ENCODE results near the gene PEX1.
"Not testable (repeated sequence)": the region's sequence is repeated elsewhere in the genome, so short reads cannot be mapped to it uniquely, and the experiment has no call there.

PEX1 gene

GRCh38 chr7:92461027-92462003 is 67.0 kb downstream of the PEX1 start:
- DNase-seq (ENCODE audit: low read depth in 2 of 2) = no peak

- DNase-seq (ENCODE audit: low read depth in 2 of 2) = no peak
These were observed 67.8 kb downstream of the PEX1 start for GRCh38 chr7:92460510-92460909.

- no peak for DNase-seq (ENCODE audit: low read depth in 2 of 2)
These were observed 68.2 kb downstream of the PEX1 start for GRCh38 chr7:92460109-92460508.

- no peak for DNase-seq (ENCODE audit: low read depth in 2 of 2)
These were observed 72.1 kb downstream of the PEX1 start for GRCh38 chr7:92456236-92456635.

GRCh38 chr7:92451645-92452044 is 76.7 kb downstream of the PEX1 start:
- DNase-seq (ENCODE audit: low read depth in 2 of 2) = no peak

GRCh38 chr7:92448205-92448747 is 80.0 kb downstream of the PEX1 start:
- peak; percentile 8 to 26 for DNase-seq (ENCODE audit: low read depth in 2 of 2)

- DNase-seq (ENCODE audit: low read depth in 2 of 2) = peak; percentile 54 to 63
These were observed 80.7 kb downstream of the PEX1 start, which contains the start of gene GATAD1 for GRCh38 chr7:92447345-92448204. Gene GATAD1 (plus strand): TSS chr7:92447482. CDS start chr7:92447730, 248 bp downstream.

GRCh38 chr7:92446869-92447344 is 81.4 kb downstream of the PEX1 start:
- no peak for DNase-seq (ENCODE audit: low read depth in 2 of 2)

GRCh38 chr7:92442720-92443119 is 85.6 kb downstream of the PEX1 start:
- DNase-seq (ENCODE audit: low read depth in 2 of 2) = not testable (repeated sequence)

GRCh38 chr7:92437956-92438491 is 90.3 kb downstream of the PEX1 start:
- DNase-seq (ENCODE audit: low read depth in 2 of 2) = no peak

All from stimulated activated CD8-positive, alpha-beta memory T cell treated with anti-CD3 and anti-CD28 coated beads, Interleukin-15, amount 100 ng/mL, for 4 hours (primary cell).